ENCODE measurements around the gene HECTD4. TPM values are rescaled to one million over a fixed set of nuclear protein-coding genes. Genes with fewer than 3 reads are reported as not detected.
"Not testable (repeated sequence)": the region's sequence is repeated elsewhere in the genome, so short reads cannot be mapped to it uniquely, and the experiment has no call there.

The HECTD4 gene
- total RNA-seq, 1 experiment from 2014 or later, result 24.6 TPM

- CTCF ChIA-PET, result interaction anchor here (0.5 to 1.5 kb wide), 6 partner anchors 9 to 275 kb away, joined by 4 to 17 read pairs (median 6); partner anchors contain the start of gene TRAFD1
- peak; percentile 99 for DNase-seq
- H3K4me2 ChIP-seq (ENCODE audit: low read length), result peak overlapping the region; percentile 72
Observed at GRCh38 chr12:112112409-112113133, 269.7 kb downstream of the HECTD4 start.

GRCh38 chr12:112111931-112112330, 270.3 kb downstream of the HECTD4 start:
- intact Hi-C loops (cut with micrococcal nuclease), result no loop called here
- DNase-seq (peak; percentile 42), ATAC-seq (peak; percentile 44)
- Histone ChIP-seq H4K20me1 (ENCODE audit: low read length) (peaks cover 4% of the 10 kb centered on the region), H3K79me2 (ENCODE audit: low read length) (peaks cover 22% of the 10 kb centered on the region), H3K36me3 (ENCODE audit: low read depth, low read length) (no peaks in the 10 kb centered on the region; the same call in 1 of the 2 replicates), H3K4me3 (ENCODE audit: low read length) (peak overlapping the region; percentile 29; the same call in 1 of the 2 replicates), H3K9ac (ENCODE audit: low read length) (peak overlapping the region; percentile 74), H3K4me2 (ENCODE audit: low read length) (peak overlapping the region; percentile 72), H3F3A (ENCODE audit: low read length, unreplicated experiment) (peaks cover 5% of the 10 kb centered on the region), H3K27ac (ENCODE audit: low read length) (peak overlapping the region; percentile 93), H3K9me3 (ENCODE audit: low read length) (no peaks in the 10 kb centered on the region), H3K27me3 (ENCODE audit: low read length) (no peaks in the 10 kb centered on the region), H2AFZ (ENCODE audit: low read length) (peak overlapping the region; percentile 22; the same call in 1 of the 2 replicates), H3K4me1 (ENCODE audit: insufficient read depth, low read length) (peaks cover 33% of the 10 kb centered on the region), H3K9me2 (replicated peaks; ENCODE audit: low read length) (no peaks in the 10 kb centered on the region)
- POLR2A ChIA-PET (ENCODE audit: unreplicated experiment), result no interaction called here
- no TSS peak for BruUV-seq (replicated peaks)
- TF ChIP-seq CTCF (conservative IDR thresholded peaks at IDR 0.05; ENCODE audit: low read depth, low read length) (peak; percentile 33; the same call in 1 of the 2 replicates), EZH2 (IDR thresholded peaks at IDR 0.05; ENCODE audit: low read length, unreplicated experiment) (no peak)
- CTCF ChIA-PET, result interaction anchor here (0.5 to 1.5 kb wide), 6 partner anchors 10 to 276 kb away, joined by 4 to 17 read pairs (median 6); partner anchors contain the start of gene TRAFD1

More at GRCh38 chr12:112112409-112113133, 269.7 kb downstream of the HECTD4 start:
- Histone ChIP-seq H3K27me3 (ENCODE audit: low read length) (no peaks in the 10 kb centered on the region), H3K4me1 (ENCODE audit: insufficient read depth, low read length) (peaks cover 33% of the 10 kb centered on the region), H3K36me3 (ENCODE audit: low read depth, low read length) (no peaks in the 10 kb centered on the region), H4K20me1 (ENCODE audit: low read length) (no peaks in the 10 kb centered on the region), H3K79me2 (ENCODE audit: low read length) (peaks cover 15% of the 10 kb centered on the region), H3K9ac (ENCODE audit: low read length) (peak overlapping the region; percentile 74), H3K9me3 (ENCODE audit: low read length) (no peaks in the 10 kb centered on the region), H3F3A (ENCODE audit: low read length, unreplicated experiment) (peaks cover 9% of the 10 kb centered on the region), H2AFZ (ENCODE audit: low read length) (peak overlapping the region; percentile 22; the same call in 1 of the 2 replicates), H3K27ac (ENCODE audit: low read length) (peak overlapping the region; percentile 93), H3K4me3 (ENCODE audit: low read length) (peak overlapping the region; percentile 29; the same call in 1 of the 2 replicates), H3K9me2 (replicated peaks; ENCODE audit: low read length) (no peaks in the 10 kb centered on the region)
- peak; percentile 55 for ATAC-seq
- intact Hi-C loops (cut with micrococcal nuclease), result no loop called here
- BruUV-seq (replicated peaks), result no TSS peak
- POLR2A ChIA-PET (ENCODE audit: unreplicated experiment), result no interaction called here
- TF ChIP-seq CTCF (conservative IDR thresholded peaks at IDR 0.05; ENCODE audit: low read depth, low read length) (no peak; the same call in 1 of the 2 replicates), EZH2 (IDR thresholded peaks at IDR 0.05; ENCODE audit: low read length, unreplicated experiment) (no peak), EZH2phosphoT487 (IDR thresholded peaks at IDR 0.05; ENCODE audit: borderline replicate concordance, low read length) (no peak)

- Histone ChIP-seq H3K27ac (ENCODE audit: low read length) (peak overlapping the region; percentile 93), H4K20me1 (ENCODE audit: low read length) (peaks cover 13% of the 10 kb centered on the region), H3K79me2 (ENCODE audit: low read length) (peaks cover 31% of the 10 kb centered on the region), H3K4me1 (ENCODE audit: insufficient read depth, low read length) (peaks cover 34% of the 10 kb centered on the region)
- BruUV-seq (replicated peaks); H3K4me3 ChIP-seq (ENCODE audit: low read length); H3K4me2 ChIP-seq (ENCODE audit: low read length); H3K36me3 ChIP-seq (ENCODE audit: low read depth, low read length); DNase-seq; H3K9me3 ChIP-seq (ENCODE audit: low read length); intact Hi-C loops (cut with micrococcal nuclease); POLR2A ChIA-PET (ENCODE audit: unreplicated experiment); H3K9ac ChIP-seq (ENCODE audit: low read length); H2AFZ ChIP-seq (ENCODE audit: low read length); H3F3A ChIP-seq (ENCODE audit: low read length, unreplicated experiment); ATAC-seq; H3K27me3 ChIP-seq (ENCODE audit: low read length); H3K9me2 ChIP-seq (replicated peaks; ENCODE audit: low read length): not testable (repeated sequence)
- CTCF ChIA-PET, result interaction anchor here (0.7 to 1.5 kb wide), 2 partner anchors 14 to 40 kb away, joined by 6 to 8 read pairs; partner anchors contain the start of gene TRAFD1
Observed at GRCh38 chr12:112110787-112111662, 271.2 kb downstream of the HECTD4 start.

All from PC-3 (cell line).